Activated CD8-positive, alpha-beta memory T cell treated with anti-CD3 and anti-CD28 coated beads for 1 hour (primary cell): Measurements from ENCODE around the gene UBE2R2.

Experiments used
- DNase-seq, 2 donors: peaks; one replicate each; pipeline ENCODE4 v3.0.0-alpha.2; 2020; ENCODE audit warnings: low read depth in 1 of 2; ENCODE audit errors: extremely low read depth in 1 of 2

Gene UBE2R2

DNA sequence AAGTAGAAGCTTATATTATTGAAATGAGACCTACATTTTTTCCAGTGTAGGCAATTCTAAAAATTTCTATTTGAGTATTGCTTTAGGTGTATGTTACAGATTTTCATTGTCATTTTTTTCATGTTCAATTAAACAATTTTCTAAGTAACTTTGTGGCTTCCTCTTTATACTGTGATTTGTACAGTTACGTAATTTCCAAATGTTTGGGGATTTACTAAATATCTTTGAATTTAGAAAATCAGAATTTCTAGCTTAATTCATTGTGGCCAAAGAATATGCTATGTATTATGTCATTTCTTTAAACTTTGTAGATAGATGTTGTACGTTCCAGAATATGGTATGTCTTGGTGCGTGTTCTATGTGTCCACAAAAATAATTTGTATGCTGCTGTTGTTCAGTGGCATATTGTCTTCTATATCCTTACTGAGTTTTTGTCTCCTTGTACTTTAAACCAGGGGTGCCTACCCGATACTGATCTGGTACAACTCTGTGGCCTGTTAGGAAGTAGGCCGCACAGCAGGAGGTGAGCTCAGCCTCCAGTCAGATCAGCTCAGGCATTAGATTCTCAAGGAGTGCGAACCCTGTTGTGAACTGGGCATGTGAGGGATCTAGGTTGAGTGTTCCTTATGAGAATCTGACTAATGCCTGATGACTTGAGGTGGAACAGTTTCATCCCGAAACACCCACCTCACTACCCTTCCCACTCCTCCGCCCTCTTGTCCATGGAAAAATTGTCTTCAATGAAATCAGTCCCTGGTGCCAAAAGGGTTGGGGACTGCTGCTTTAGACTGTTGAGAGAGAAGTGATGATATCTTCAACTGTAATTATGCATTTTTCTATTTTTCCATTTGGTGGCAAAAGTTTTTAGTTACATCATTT lies 63.5 kb downstream of the UBE2R2 start:
- DNase-seq, result no peak

DNA sequence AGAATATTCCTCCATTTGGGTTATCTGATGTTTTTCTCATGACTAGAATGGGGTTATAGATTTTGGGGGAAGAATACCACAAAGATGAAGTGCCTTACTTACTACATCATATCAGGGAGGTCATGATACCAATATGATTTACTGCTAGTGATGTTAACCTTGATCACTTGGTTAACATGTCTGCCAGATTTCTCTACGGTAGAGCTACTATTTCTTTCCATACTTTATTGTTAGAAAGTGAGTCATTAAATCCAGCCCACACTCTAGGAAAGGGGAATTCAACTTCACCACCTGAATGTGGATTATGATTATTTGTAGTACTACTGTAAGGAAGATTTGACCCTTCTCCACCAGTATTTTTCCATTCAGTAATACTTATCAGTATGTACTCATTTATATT lies 64.7 kb downstream of the UBE2R2 start:
- no peak for DNase-seq

DNA sequence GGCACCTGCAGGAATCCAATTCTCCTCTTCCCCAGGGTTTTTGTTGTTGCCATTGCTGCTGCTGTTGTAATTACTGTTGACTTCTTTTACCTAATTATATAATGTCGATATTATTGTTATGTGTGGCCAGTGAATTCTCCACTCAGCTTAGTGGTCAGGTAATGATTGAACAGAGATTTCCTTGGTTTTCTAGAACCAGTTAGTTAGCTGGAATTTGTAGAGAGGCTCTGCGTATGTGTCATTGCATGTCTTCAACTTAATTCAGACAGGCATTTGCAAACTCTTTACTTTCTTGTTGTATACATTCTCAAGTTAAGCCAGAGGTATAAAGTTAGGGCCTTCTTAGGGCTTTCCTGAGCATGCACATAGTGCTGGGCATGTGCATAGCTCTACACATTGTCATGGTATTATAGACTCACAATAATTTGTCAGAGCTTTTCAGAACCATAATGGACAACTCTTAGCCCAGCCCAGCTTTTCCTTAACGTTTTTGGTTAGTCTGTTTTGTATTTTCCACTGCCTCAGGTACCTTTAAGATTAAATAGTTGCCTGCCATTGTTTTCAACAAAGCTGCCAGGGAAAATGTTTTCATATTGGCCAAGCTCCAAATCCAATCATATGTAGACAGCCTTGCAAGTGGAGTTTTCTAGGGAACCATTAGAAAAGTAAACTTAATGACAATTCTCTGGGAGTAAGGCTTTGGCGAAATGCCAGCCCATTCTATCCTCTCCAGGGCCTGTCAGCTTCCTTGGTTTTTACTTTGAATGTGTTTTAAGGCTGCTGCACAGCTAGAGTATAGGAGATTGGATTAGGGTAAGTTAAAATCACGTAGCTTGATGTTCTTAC lies 68.1 kb downstream of the UBE2R2 start:
- DNase-seq, result no peak

DNA sequence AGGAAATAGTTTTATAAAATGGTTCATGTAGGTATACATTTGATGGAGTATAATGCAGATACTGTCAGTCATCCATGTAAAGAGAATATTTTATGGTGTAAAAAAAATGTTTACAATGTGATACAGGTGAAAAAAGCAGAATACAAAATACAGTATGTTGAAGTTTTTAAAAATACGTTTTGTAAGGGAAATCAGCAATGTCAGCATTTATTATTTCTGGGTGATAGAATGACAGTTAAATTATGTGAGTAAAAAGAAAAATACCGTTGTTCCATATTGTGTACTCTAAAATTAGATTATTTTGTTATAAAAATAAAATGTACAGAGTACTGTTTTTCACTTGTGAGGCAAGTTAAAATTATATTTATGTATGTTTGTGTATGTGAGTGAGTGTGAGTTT lies 69.0 kb downstream of the UBE2R2 start:
- no peak for DNase-seq

DNA sequence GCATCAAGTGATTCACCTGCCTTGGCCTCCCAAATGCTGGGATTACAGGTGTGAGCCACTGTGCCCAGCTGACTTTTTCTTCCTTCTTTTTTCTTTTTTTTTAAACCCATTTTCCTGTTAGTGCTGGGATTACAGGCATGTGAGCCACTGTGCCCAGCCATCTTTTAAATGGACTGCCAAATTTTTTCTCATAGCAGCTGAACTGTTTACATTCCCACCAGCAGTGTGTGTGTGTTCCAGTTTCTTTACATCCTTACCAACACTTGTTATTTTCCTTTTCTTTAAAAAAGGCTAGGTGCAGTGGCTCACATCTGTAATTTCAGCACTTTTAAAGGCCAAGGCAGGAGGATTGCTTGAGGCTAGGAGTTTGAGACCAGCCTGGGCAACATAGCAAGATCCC lies 76.9 kb downstream of the UBE2R2 start:
- no peak for DNase-seq

DNA sequence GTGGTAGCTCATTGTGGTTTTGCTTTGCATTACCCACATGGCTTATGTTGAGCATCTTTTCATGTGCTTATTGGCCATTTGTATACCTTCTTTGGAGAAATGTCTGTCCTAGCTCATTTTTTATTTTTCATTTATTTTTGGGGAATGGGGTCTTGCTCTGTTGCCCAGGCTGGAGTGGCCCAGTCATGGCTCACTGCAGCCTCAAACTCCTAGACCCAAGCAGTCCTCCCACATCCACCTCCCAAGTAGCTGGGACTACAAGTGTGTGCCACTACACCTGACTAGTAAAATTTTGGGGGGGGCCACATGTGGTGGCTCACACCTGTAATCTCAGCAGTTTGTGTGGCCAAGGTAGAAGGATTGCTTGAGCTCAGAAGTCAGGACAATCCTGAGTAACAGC lies 77.4 kb downstream of the UBE2R2 start:
- no peak for DNase-seq

DNA sequence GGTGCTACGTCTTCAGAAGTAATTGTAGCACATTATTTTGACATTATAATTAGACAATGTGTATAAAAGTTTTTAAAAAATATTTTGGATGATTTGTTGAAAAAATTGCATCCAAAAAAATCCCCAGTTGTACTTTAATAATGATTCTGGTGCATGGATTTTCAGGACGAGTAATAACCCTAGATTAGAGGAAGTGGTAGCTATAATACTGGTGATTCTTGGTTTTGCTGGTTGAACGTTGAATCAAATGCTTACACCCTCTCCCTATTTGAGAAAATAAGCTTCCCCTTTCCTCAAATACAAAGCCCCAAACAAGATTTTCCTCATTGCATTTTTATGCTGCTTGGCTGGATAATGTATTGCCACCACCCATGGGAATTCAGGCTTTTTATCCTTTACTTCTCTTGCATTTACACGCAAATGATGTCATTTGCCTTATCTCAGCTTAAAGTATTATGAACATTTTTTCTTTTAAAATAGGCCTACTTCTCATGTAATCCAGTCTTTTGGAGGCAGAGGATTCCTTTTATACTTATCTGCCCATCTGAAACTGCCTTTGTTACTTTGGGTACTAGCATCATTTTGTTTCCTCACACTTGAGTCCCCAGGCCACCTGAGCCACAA lies 86.3 kb downstream of the UBE2R2 start:
- no peak for DNase-seq

DNA sequence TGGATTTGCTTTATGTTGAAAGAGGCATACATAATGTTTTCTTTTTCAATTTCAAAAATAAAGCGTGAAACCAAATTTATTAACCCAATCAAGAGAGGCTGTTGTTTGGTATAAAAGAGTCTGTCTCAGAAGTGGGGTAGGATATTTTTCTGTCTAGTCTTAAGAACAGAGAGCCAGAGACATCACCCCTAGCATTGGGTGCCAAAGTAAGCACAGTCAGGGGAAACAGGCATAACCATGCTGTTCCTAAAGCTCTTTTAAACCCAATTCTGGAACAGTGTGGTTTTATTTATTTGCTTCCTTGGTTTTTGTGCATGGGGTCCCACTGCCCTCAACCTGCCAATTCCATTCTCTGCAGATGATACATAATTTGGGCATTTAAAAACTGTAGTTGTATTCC lies 88.2 kb downstream of the UBE2R2 start:
- DNase-seq, result no peak

DNA sequence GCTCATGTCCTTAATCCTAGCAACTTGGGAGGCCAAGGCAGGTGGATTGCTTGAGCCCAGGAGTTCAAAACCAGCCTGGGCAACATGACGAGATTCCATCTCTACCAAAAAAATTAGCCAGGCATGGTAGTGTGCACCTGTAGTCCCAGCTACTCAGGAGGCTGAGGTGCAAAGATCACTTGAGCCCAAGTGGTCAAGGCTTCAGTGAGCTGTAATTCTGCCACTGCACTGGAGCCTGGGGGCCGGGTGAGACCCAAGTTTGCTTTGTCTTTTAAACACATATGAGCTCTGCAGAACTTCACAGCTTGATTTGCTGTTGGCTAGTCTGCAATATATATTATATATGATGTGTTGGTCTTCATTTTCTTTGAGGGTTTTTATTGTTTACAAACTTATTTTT lies 89.8 kb downstream of the UBE2R2 start:
- DNase-seq, result no peak

DNA sequence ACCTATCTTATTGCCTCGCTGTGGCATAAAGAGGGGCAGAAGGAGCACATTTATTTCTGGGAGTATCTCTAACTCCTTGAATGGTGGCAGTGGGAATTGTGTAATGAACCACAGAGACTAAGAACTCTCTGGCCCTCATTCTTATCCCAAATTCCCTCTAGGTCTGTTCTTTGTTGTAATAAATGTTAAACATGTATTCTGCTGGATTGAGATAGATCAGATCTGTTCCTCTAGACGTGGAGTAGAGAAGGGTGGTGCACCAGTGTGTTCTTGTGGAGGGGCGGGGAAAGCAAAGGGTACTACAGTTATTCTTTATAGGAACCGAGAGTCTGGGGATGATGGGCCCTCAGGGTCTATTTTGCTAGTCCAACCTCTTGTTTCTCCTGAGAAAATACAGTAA lies 90.4 kb downstream of the UBE2R2 start:
- no peak for DNase-seq

DNA sequence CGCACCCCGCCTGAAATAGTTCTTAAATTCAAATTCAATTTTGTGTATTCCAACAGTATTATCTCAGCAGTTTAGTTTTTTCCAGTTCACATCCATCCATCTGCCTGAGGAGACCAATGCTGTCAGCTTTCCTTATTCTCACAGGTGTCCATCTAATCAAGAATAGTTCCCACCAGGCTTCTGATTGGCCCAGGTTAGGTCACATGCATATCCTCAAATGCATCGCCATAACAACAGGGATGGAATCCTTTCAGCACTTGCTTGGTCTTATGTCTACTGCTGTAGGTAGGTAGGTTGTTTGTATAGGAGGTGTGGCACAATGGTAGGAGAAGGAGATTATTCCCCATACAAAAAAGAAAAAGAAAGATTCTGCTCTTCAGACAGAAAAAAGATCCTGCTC lies 91.2 kb downstream of the UBE2R2 start:
- no peak for DNase-seq

DNA sequence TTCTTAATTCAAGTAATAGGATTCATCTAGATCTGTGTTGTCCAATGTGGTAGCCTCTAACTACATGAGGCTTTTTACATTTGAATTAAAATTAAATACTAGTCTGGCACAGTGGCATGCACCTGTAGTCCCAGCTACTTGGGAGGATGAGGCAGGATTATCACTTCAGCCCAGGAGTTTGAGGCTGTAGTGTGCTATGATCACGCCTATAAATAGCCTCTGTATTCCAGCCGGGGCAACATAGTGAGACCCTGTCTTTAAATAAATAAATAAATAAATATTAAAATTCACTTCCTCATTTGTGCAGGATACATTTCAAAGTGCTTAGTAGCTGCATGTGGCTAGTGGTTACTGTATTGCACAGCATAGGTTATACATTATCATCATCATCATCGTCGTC lies 91.8 kb downstream of the UBE2R2 start:
- no peak for DNase-seq

DNA sequence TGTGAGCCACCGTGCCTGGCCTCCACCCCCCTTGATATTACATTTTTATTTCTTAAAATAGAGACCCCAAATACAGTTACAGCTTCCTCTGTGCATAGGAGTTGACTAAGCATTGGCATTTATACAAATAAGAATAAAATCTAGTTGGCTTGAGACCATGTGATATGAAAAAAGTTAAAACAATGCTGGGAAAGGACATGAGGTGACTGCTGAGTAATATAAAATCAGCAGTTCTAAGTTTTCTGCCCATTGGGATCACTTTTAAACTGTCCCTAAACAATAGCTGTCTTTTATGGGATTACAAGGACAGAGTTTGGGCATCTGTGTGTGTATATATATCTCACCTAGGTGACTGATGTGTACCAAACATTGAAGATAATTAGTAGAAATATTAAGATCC lies 96.6 kb downstream of the UBE2R2 start:
- no peak for DNase-seq

DNA sequence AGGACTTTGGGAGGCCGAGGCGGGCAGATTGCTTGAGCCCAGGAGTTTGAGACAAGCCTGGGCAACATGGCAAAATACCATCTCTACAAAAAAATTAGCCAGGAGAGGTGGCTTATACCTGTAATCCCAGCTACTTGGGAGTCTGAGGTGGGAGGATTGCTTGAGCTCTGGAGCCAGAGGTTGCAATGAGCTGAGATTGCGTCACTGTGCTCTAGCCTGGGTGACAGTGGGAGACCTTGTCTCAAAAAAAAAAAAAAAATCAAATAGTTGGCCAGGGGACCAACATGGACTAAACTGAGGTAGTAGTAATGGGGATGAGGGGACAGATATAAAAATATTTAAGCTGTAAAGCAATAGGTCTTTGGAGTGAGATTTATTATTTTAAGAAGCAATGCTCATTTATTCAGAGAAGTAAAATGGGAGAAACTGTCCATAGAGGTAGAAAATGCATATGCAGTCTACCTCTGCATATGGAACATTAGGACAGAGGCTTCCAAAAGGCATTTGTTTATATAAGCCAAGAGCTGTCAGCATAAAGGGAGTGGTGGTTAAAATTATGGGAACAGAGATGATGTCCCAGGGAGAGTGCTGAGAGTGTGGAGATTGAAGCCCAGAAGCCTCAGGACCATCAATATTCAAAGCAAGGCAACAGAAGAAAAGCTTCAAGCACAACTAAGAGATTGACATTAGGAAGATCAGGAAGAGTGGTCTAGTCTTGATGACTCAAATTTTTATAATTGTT lies 98.1 kb downstream of the UBE2R2 start:
- DNase-seq, result no peak

DNA sequence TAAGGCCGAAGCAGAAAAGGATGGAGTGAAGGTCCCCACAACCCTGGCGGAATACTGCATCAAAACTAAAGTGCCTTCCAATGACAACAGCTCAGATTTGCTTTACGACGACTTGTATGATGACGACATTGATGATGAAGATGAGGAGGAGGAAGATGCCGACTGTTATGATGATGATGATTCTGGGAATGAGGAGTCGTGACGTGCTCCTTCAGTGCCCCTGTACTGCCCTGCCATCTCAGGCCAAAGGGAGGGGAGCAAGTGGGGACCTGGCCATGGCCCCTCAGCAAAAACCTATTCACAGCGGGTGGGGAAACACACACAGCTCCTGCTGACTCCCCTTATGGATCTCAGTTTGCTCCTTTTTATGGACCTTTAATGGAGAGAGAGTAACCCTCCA lies 100.1 kb downstream of the UBE2R2 start:
- DNase-seq, result no peak

DNA sequence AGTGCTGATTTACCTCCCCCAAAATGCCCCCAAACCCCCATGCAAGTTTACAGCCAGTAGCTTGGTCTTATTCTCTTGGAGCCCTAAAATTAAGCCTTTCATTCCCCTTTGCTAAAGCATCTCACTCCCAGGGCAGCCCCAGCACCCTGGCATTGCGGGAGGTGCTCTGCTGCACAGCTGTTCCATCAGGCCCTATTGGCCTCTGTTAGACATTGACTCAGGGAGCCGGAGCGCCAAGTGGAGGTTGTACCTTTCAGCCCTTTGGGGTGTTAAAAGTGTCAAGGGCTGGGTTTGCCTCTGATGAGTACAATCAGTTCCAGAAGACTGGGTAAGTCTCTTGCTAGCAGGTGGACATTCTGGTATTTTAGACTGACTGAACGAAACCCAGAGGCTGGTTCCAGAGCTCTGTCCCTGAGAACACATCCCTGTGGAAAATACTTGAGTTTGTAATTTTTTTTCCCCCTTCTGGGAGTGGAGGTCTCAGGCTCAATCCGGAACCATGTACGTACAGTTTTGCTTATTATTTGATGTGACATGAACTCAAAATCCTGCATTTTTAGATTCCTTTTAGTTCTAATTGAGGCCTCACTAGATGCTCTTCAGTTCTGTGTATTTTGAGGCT lies 102.4 kb downstream of the UBE2R2 start:
- no peak for DNase-seq

DNA sequence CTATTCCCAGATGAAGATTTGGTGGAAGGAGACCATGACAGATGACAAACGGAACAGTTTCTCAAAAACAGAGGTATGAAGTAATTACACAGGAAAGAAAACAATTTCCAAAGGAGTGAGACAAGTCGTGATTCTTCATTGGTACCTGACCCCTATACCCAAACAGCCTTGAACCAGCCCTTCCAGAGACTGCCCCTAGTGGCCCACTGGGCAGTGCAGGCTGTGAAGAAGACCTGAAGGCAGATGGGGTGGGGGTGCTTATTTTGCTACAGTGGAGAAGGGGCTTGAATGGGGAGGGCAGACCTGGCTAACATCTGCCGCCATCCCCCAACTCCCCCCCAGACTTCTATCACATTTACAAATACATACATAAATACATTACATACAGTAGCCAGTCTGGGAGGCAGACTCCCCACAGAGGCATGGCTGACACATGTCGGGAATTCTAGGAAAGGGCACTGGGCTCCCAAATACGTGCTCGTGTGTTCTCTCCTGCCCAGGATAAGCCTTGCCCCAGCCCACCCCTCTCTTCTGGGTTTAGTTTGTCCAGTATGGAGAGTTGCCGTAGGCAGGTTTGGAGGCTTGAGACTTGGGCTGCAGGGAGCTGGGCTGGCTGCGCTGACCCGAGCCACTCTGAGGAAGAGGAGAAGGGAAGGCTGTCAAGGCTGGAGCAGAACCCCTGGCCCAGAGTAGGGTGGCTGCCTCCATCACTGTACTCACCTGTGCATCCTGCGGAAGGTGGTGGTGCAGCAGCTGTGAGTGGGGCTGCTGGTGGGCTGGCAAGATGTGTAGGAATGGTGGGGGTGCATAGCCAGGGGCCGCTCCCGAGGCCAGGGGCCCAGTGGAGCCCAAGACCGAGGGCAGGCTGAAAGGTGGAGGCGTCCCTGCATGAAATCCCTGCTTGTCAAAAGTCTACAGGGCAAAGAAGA lies 105.3 kb downstream of the UBE2R2 start:
- DNase-seq, result no peak

DNA sequence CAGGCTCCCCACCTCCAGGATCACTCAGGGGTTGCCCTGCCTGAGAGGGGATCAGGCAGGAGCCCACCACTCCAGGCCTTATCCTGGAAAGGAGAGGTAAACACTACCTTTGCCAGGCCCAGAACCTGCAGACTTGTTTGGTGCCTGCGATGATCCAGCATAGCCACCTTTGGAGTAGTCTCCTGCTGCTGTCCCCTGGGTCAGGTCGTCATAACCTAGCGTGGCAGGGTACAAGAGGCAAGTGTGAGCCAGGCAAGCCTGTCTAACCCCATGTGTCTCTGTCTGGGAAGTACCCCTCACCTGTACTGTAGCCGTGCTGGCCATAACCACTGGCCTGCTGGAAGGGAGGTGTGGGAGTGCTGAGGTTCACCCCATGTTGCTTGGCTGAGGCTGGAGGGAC lies 106.1 kb downstream of the UBE2R2 start:
- DNase-seq, result no peak

DNA sequence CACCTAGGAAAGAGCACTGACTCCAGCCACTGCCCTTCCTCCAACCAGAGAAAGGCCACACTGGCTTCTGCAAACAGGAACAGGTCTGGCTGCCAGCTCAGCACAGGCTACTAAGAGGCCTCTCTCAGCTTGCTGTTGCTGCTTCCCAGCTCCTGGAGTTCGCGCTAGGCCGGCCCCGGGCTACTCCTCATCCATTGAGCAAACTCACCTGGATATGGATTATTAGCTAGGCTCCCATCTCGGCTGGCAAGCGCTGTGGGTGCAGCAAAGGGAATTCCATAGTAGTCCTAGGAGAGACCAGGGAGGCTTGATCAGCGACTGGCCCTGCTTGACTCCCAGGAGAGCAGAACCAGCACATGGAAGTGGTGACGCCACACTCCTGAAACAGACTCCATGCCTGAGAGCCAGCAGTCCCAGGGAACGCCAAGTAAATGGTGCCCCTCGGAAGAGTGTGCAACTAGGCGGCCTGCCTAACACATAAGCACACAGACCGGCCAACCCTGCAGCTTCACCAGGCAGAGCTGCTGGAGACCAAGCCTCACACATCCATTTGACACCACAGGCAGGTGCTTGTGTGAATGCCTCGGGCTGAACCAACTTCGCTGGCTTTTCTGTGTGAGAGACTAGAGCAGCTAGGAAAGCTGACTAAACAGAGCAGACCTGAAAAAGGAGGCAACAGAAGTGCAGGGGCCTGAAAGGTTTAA lies 107.2 kb downstream of the UBE2R2 start:
- DNase-seq, result no peak
